SU-DHL-6 (cell line): ENCODE data around the gene UCHL5.

Experiments used
- H2AFZ ChIP-seq: fragments of 200-600 bp; sonication (generic); 2 replicates; pipeline ENCODE4 v1.6.1; 2014; ENCODE audit warnings: low read depth, mild to moderate bottlenecking, moderate library complexity, mixed read lengths, antibody characterized with exemption, low read length; ENCODE audit not compliant: severe bottlenecking
- H3F3A ChIP-seq: fragments of 200-600 bp; shearing (Covaris generic); 2 replicates; pipeline ENCODE4 v1.6.0; 2016; ENCODE audit warnings: antibody characterized with exemption, mild to moderate bottlenecking; ENCODE audit not compliant: insufficient read depth
- H3K27ac ChIP-seq: fragments of 200-600 bp; sonication (generic); 2 replicates; pipeline ENCODE4 v1.5.1; 2016; ENCODE audit warnings: low read depth, mild to moderate bottlenecking, low read length, moderate library complexity, mixed read lengths
- H3K27me3 ChIP-seq: fragments of 200-600 bp; sonication (generic), shearing (Covaris generic); 2 replicates; pipeline ENCODE4 v1.6.0; 2014; ENCODE audit warnings: mild to moderate bottlenecking, low read length
- H3K36me3 ChIP-seq: fragments of 200-600 bp; sonication (generic); 2 replicates; pipeline ENCODE4 v1.6.1; 2014; ENCODE audit warnings: mild to moderate bottlenecking, low read length, mixed read lengths
- H3K4me2 ChIP-seq: fragments of 300-600, 200-600 bp; shearing (Covaris generic), sonication (generic); 2 replicates; pipeline ENCODE4 v1.6.0; 2014; ENCODE audit warnings: low read length, low read depth, mild to moderate bottlenecking; ENCODE audit not compliant: poor library complexity, severe bottlenecking
- H3K4me3 ChIP-seq: fragments of 200-600 bp; sonication (generic); 2 replicates; pipeline ENCODE4 v1.5.1; 2014; ENCODE audit warnings: antibody characterized with exemption, low read length, mild to moderate bottlenecking, mixed read lengths; ENCODE audit not compliant: insufficient read depth, poor library complexity, severe bottlenecking
- H3K79me2 ChIP-seq: fragments of 200-600 bp; sonication (generic); 2 replicates; pipeline ENCODE4 v1.6.1; 2014; ENCODE audit warnings: mild to moderate bottlenecking, low read length, moderate library complexity; ENCODE audit not compliant: insufficient read depth
- H3K9ac ChIP-seq: fragments of 200-600 bp; sonication (generic); 2 replicates; pipeline ENCODE4 v1.7.0; 2014; ENCODE audit warnings: mild to moderate bottlenecking, low read length
- H3K9me2 ChIP-seq: fragments of 200-600 bp; sonication (generic); replicated peaks from 2 replicates; pipeline ENCODE4 v1.6.1; 2014; ENCODE audit warnings: low read length; ENCODE audit not compliant: insufficient read depth
- H3K9me3 ChIP-seq: fragments of 200-600 bp; sonication (generic); 2 replicates; pipeline ENCODE4 v1.6.1; 2014; ENCODE audit warnings: low read length, mixed read lengths; ENCODE audit not compliant: insufficient read depth
- H4K20me1 ChIP-seq: fragments of 200-600 bp; sonication (generic); 2 replicates; pipeline ENCODE4 v1.6.1; 2014; ENCODE audit warnings: low read depth, mild to moderate bottlenecking, antibody characterized with exemption, low read length, moderate library complexity, mixed read lengths
- CTCF ChIP-seq: fragments of 200-600 bp; sonication (generic); IDR thresholded peaks from one replicate; pipeline ENCODE4 v1.5.1; 2017; ENCODE audit warnings: antibody characterized with exemption, mild to moderate bottlenecking, low read length, moderate library complexity; ENCODE audit not compliant: insufficient read depth, poor library complexity, severe bottlenecking
- EZH2phosphoT487 ChIP-seq: fragments of 200-600 bp; sonication (generic), shearing (Covaris generic); conservative IDR thresholded peaks from 2 replicates; pipeline ENCODE4 v1.6.1; 2018; ENCODE audit warnings: mild to moderate bottlenecking, antibody characterized with exemption, low read length, moderate library complexity, mixed read lengths

The UCHL5 gene

GRCh38 chr1:193102662-193103061, 43.5 kb upstream of the UCHL5 start:
- no peak for TF ChIP-seq EZH2phosphoT487
- TF ChIP-seq CTCF: no peak
- Histone ChIP-seq H3K79me2 (peaks cover 24% of the 10 kb centered on the region), H3K9me3 (no peaks in the 10 kb centered on the region), H4K20me1 (no peaks in the 10 kb centered on the region), H3K9ac (no peak overlapping the region), H3K9me2 (no peaks in the 10 kb centered on the region), H3K27ac (no peak overlapping the region), H3K27me3 (no peaks in the 10 kb centered on the region), H3F3A (peaks cover 8% of the 10 kb centered on the region; the same call in 1 of the 2 replicates), H3K4me3 (no peak overlapping the region), H3K36me3 (no peaks in the 10 kb centered on the region; the same call in 1 of the 2 replicates), H2AFZ (no peak overlapping the region), H3K4me2 (no peak overlapping the region)

- TF ChIP-seq EZH2phosphoT487: no peak
- no peak for TF ChIP-seq CTCF
- Histone ChIP-seq H3K79me2 (no peaks in the 10 kb centered on the region), H3K4me2 (no peak overlapping the region), H3K36me3 (peaks cover 31% of the 10 kb centered on the region; the same call in 1 of the 2 replicates), H4K20me1 (no peaks in the 10 kb centered on the region), H3K27me3 (no peaks in the 10 kb centered on the region), H2AFZ (no peak overlapping the region), H3F3A (peaks cover 33% of the 10 kb centered on the region), H3K9me3 (no peaks in the 10 kb centered on the region), H3K27ac (no peak overlapping the region), H3K9ac (no peak overlapping the region), H3K9me2 (no peaks in the 10 kb centered on the region), H3K4me3 (no peak overlapping the region)
Measured at GRCh38 chr1:193094112-193094511, 35.0 kb upstream of the UCHL5 start.

GRCh38 chr1:193090865-193091264, 31.7 kb upstream of the UCHL5 start:
- Histone ChIP-seq H3K27ac (no peak overlapping the region), H3K27me3 (no peaks in the 10 kb centered on the region), H4K20me1 (no peaks in the 10 kb centered on the region), H3K9me3 (no peaks in the 10 kb centered on the region), H3K4me3 (no peak overlapping the region), H3K9me2 (no peaks in the 10 kb centered on the region), H3K79me2 (no peaks in the 10 kb centered on the region), H3K9ac (no peak overlapping the region), H3K36me3 (peaks cover 39% of the 10 kb centered on the region), H2AFZ (no peak overlapping the region), H3K4me2 (no peak overlapping the region), H3F3A (peaks cover 33% of the 10 kb centered on the region)
- TF ChIP-seq EZH2phosphoT487: no peak
- TF ChIP-seq CTCF: no peak

GRCh38 chr1:193087893-193088292, 28.7 kb upstream of the UCHL5 start:
- H3K4me2 ChIP-seq: no peak overlapping the region
- no peak overlapping the region for H3K4me3 ChIP-seq
- H3K27me3 ChIP-seq: no peaks in the 10 kb centered on the region
- H3K9ac ChIP-seq: no peak overlapping the region
- H3K9me3 ChIP-seq: no peaks in the 10 kb centered on the region
- H3K9me2 ChIP-seq: no peaks in the 10 kb centered on the region
- TF ChIP-seq EZH2phosphoT487 (no peak), CTCF (no peak)
- H3K27ac ChIP-seq: no peak overlapping the region
- H3F3A ChIP-seq: peaks cover 27% of the 10 kb centered on the region
- H2AFZ ChIP-seq: no peak overlapping the region
- H4K20me1 ChIP-seq: no peaks in the 10 kb centered on the region
- peaks cover 51% of the 10 kb centered on the region for H3K36me3 ChIP-seq
- H3K79me2 ChIP-seq: no peaks in the 10 kb centered on the region
